Loucy (cell line): ENCODE results near the gene SLC44A1.

Source experiments
- EZH2phosphoT487 ChIP-seq: fragments of 200-600 bp; IDR thresholded peaks from 2 replicates; pipeline ENCODE4 v1.6.1; 2018; ENCODE audit warnings: antibody characterized with exemption, mild to moderate bottlenecking, moderate library complexity, borderline replicate concordance
- TF ChIP-seq, protein P1 (sequence below): fragments of 200-600 bp; sonication (generic); conservative IDR thresholded peaks from 2 replicates; pipeline ENCODE4 v1.5.1; 2014; ENCODE audit warnings: mild to moderate bottlenecking, antibody characterized with exemption, low read length

DNA sequence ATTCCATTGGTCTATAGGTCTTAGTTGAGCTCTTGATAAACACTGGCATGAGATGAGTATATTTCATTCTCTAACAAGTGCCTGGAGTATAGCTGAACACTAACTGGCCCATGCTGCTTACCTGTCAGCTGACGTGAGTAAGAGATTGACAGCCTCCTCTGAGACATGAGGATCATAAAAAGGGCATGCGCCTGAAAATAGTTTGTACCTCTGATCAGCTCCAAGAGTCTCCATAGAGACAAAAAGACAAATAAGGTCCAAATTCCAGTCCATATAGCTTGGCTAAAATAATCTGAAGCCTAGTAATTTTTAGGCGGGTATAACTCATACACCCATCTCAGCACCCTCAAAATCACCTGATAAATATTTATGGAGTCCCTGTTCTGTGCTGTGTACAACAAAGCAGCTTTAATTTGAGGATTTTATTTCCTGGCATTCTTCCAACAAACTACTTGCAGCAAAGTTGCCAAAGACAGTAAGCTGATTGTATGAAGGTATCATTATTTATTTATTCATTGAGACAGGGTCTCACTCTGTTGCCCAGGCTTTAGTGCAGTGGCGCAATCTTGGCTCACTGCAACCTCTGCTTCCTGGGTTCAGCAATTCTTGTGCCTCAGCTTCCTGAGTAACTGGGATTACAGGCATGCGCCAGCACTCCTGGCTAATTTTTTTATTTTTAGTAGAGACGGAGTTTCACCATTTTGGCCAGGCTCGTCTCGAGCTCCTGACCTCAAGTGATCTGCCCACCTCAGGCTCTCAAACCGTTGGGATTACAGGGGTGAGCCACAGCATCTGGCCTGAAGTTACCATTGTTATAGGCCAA is 187.2 kb downstream of the SLC44A1 start:
- TF ChIP-seq, protein P1, sequence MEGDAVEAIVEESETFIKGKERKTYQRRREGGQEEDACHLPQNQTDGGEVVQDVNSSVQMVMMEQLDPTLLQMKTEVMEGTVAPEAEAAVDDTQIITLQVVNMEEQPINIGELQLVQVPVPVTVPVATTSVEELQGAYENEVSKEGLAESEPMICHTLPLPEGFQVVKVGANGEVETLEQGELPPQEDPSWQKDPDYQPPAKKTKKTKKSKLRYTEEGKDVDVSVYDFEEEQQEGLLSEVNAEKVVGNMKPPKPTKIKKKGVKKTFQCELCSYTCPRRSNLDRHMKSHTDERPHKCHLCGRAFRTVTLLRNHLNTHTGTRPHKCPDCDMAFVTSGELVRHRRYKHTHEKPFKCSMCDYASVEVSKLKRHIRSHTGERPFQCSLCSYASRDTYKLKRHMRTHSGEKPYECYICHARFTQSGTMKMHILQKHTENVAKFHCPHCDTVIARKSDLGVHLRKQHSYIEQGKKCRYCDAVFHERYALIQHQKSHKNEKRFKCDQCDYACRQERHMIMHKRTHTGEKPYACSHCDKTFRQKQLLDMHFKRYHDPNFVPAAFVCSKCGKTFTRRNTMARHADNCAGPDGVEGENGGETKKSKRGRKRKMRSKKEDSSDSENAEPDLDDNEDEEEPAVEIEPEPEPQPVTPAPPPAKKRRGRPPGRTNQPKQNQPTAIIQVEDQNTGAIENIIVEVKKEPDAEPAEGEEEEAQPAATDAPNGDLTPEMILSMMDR = no peak
- TF ChIP-seq EZH2phosphoT487 = no peak
